Measurements from ENCODE around the gene ZCCHC24. TPM values are rescaled to one million over a fixed set of nuclear protein-coding genes. Genes with fewer than 3 reads are reported as not detected.

The ZCCHC24 gene
- total and polyA plus RNA-seq, 2 experiments from 2014 or later = 58.0 to 65.4 TPM

DNA sequence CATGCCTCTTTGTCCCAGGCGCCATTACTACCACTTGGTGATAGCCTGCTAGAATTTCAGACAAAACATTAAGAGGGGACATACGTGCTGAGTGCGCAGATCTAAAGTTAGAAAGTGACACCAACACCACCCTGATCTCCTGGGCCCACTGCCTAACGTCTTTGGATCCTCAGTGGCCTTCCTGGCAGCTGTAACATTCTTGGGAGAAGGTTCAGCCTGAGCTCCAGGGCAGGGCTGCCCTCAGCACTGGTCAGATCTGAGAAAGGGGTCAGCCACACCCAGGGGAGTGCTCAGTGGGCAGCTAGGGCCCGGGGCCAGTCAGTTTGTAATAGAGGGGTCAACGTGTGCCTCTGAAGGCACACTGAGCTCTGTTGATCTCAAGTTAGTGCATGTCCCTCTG, 48.4 kb downstream of the ZCCHC24 start:
- TF ChIP-seq, protein P1, sequence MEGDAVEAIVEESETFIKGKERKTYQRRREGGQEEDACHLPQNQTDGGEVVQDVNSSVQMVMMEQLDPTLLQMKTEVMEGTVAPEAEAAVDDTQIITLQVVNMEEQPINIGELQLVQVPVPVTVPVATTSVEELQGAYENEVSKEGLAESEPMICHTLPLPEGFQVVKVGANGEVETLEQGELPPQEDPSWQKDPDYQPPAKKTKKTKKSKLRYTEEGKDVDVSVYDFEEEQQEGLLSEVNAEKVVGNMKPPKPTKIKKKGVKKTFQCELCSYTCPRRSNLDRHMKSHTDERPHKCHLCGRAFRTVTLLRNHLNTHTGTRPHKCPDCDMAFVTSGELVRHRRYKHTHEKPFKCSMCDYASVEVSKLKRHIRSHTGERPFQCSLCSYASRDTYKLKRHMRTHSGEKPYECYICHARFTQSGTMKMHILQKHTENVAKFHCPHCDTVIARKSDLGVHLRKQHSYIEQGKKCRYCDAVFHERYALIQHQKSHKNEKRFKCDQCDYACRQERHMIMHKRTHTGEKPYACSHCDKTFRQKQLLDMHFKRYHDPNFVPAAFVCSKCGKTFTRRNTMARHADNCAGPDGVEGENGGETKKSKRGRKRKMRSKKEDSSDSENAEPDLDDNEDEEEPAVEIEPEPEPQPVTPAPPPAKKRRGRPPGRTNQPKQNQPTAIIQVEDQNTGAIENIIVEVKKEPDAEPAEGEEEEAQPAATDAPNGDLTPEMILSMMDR (IDR thresholded peaks at IDR 0.05; ENCODE audit: low read depth, low read length) = no peak
- H3K4me1 ChIP-seq (ENCODE audit: low read depth) = peaks cover 47% of the 10 kb centered on the region
- DNase-seq (ENCODE audit: low read depth in 1 of 2, low spot score in 1 of 2) = no peak
- H3K27me3 ChIP-seq = no peaks in the 10 kb centered on the region
- H3K27ac ChIP-seq = no peak overlapping the region
- no peaks in the 10 kb centered on the region for H3K9me3 ChIP-seq (ENCODE audit: low read depth)
- H3K36me3 ChIP-seq = peaks cover 5% of the 10 kb centered on the region
- no peak overlapping the region for H3K4me3 ChIP-seq

DNA sequence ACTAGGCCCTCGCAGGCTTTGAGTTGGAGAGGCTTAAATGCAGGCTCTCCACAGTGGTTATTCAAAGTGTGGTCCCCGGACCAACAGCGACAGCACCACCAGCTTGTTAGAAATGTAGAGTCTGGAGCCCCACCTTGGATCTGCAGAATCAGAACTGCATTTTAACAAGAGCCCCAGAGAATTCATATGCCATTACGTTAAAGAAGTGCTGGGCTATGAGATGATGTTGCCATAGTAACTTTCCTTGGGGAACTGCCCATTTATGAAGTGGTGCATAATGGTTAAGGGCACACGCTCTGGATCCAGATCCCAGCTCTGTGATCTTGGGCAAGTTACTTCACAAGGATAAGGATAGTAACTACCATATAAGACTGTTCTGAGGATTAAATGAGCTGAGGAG, 48.9 kb downstream of the ZCCHC24 start:
- TF ChIP-seq, protein P1 (IDR thresholded peaks at IDR 0.05; ENCODE audit: low read depth, low read length) = no peak
- no peak overlapping the region for H3K27ac ChIP-seq
- DNase-seq (ENCODE audit: low read depth in 1 of 2, low spot score in 1 of 2) = no peak

GRCh38 chr10:79394664-79395063, 50.8 kb downstream of the ZCCHC24 start:
- peaks cover 5% of the 10 kb centered on the region for H3K36me3 ChIP-seq
- TF ChIP-seq, protein P1 (IDR thresholded peaks at IDR 0.05; ENCODE audit: low read depth, low read length) = no peak
- no peaks in the 10 kb centered on the region for H3K9me3 ChIP-seq (ENCODE audit: low read depth)
- DNase-seq (ENCODE audit: low read depth in 1 of 2, low spot score in 1 of 2) = no peak
- no peak overlapping the region for H3K27ac ChIP-seq
- H3K27me3 ChIP-seq = no peaks in the 10 kb centered on the region
- H3K4me3 ChIP-seq = no peak overlapping the region
- peaks cover 42% of the 10 kb centered on the region for H3K4me1 ChIP-seq (ENCODE audit: low read depth)

More for the DNA sequence above, 48.9 kb downstream of the ZCCHC24 start:
- no peaks in the 10 kb centered on the region for H3K9me3 ChIP-seq (ENCODE audit: low read depth)
- peaks cover 5% of the 10 kb centered on the region for H3K36me3 ChIP-seq
- peaks cover 49% of the 10 kb centered on the region for H3K4me1 ChIP-seq (ENCODE audit: low read depth)
- no peak overlapping the region for H3K4me3 ChIP-seq
- H3K27me3 ChIP-seq = no peaks in the 10 kb centered on the region

- no peak for DNase-seq (ENCODE audit: low read depth in 1 of 2, low spot score in 1 of 2)
- Histone ChIP-seq H3K27me3 (no peaks in the 10 kb centered on the region), H3K36me3 (peaks cover 5% of the 10 kb centered on the region), H3K4me3 (no peak overlapping the region), H3K27ac (no peak overlapping the region), H3K9me3 (ENCODE audit: low read depth) (no peaks in the 10 kb centered on the region), H3K4me1 (ENCODE audit: low read depth) (peaks cover 36% of the 10 kb centered on the region)
- TF ChIP-seq, protein P1 (IDR thresholded peaks at IDR 0.05; ENCODE audit: low read depth, low read length) = no peak
Observed at GRCh38 chr10:79393924-79394610, 51.4 kb downstream of the ZCCHC24 start.

DNA sequence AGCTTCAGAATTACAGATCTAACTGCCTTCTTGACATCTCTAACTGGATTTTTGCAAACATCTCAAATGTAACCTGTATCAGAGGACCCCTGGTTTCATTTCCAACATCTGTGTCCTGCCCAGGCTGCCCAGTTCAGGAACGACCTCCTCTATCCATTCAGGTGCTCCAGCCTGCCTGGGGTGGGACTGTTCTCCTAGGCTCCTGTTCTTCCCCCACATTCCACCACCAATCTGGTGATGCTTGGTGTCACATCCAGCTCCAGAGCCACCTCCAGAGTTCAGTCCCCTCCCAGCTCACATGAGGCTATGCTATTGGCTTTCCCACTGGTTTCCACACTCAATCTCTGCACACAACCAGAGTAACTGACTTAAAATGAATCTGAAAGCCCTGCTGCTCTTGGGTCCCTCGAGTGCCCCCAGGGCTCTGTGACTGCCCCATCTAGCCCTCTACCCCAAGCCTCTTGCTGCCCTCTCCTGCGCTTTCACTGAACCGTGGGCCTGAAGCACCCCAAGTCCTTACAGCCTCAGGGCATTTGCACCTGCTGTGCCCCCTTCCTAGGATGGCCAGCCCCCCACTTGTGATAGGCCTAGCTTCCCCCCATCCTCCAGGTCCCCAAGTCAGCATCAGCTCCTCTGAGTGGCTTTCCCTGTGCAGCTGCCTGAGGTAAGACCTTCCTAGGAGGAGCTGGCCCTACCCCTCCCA, 52.1 kb downstream of the ZCCHC24 start:
- peaks cover 5% of the 10 kb centered on the region for H3K36me3 ChIP-seq
- H3K9me3 ChIP-seq (ENCODE audit: low read depth) = no peaks in the 10 kb centered on the region
- no peak overlapping the region for H3K4me3 ChIP-seq
- TF ChIP-seq, protein P1 (IDR thresholded peaks at IDR 0.05; ENCODE audit: low read depth, low read length) = no peak
- no peak for DNase-seq (ENCODE audit: low read depth in 1 of 2, low spot score in 1 of 2)
- H3K4me1 ChIP-seq (ENCODE audit: low read depth) = peaks cover 29% of the 10 kb centered on the region
- H3K27ac ChIP-seq = peak overlapping the region; percentile 20
- H3K27me3 ChIP-seq = no peaks in the 10 kb centered on the region

Measured in cardiac muscle cell (in vitro differentiated cells and primary cell).